CD4-positive, alpha-beta T cell treated with Interleukin-1 beta for 1 hour (primary cell): ENCODE results near the gene SELENOT.
A peak's percentile ranks its signal among the peaks of the same experiment; 100 is the strongest.
"Not testable (repeated sequence)": the region's sequence is repeated elsewhere in the genome, so short reads cannot be mapped to it uniquely, and the experiment has no call there.

Experiments used
- DNase-seq, 2 donors: peaks; one replicate each; pipeline ENCODE4 v3.0.0-alpha.2; 2020 to 2022

Gene SELENOT, protein sequence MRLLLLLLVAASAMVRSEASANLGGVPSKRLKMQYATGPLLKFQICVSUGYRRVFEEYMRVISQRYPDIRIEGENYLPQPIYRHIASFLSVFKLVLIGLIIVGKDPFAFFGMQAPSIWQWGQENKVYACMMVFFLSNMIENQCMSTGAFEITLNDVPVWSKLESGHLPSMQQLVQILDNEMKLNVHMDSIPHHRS

DNA sequence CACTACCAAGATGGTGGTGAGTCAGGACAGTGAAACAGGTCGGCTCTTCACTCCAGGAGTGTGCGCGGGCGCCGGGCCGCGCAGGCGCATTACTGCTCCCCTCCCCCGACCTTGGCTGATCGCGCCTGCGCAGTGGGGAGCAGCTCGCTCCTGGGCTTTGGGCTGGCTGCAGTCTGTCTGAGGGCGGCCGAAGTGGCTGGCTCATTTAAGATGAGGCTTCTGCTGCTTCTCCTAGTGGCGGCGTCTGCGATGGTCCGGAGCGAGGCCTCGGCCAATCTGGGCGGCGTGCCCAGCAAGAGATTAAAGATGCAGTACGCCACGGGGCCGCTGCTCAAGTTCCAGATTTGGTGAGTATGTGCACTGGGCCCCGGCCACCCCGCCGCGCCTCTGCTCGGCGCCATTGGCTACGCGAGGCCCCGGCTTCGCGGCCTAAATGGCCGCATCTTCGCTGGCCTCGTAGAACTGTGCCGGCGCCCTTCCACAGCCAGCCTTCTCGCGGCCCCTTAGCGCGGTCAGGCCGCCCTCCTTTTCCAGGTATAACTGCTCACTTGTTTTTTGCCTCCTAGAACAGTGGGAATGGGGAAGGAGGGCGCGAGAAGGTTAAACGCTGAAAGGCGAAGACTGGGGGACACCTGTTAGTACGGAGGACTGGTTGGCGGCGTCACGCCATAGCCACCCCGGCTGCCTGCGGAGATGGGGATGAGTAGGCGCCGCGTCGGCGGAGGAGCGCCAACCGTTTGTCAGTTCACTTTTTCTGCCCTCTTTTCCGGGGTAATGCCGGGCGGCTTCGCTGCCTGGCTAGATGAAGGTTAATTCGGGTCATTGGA, at the start of gene SELENOT:
Gene SELENOT, plus strand, starts transcription at position 169 of the 827 bp plus-strand sequence. Its CDS starts 42 bp downstream, at position 211.
- peak; percentile 96 for DNase-seq

DNA sequence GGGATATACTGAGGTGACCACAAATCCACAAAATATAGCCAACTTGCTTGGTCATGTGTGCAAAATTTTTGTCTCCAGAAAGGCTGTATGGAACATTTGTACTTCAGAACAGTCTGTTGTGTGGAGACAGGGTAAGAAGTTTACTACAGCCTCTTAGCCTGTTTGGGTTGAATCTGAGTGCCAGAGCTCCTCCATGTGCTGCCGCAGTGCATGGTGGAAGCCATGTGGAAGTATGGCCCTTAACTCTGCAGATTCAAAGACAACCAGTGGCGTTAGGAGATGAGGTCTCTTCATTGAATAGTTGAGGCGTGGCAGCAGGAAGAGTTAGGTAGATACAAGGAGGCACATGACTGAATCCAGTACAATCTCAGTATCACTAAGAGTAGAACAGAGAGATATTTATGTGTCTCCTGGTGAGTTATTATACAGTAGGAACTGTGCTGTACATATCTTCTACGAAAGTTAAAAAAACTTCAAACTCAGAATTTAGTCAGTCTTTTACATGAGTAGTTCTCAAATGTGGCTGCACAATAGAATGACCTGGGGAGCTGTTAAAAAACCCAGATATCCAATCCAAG, 47.2 kb upstream of the SELENOT start:
- DNase-seq, result no peak

DNA sequence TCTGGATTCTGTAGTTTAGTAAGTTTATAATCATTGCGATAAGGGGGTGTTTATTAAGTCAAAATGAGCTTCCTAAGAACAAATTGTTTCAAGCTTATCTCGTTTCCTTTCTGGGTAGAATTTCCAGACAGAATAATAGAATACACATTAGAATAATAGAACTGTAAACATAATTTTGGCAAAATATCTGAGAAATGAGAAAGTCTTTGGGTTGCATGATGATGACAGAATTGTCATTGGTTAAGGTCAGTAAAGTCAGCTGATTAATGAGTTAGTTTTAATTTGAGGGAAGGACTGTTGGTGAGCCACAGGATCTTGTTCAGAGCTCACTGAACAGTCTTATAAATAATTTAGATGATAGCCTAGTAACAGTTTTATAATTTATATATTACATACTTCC, 46.3 kb upstream of the SELENOT start:
- no peak for DNase-seq

DNA sequence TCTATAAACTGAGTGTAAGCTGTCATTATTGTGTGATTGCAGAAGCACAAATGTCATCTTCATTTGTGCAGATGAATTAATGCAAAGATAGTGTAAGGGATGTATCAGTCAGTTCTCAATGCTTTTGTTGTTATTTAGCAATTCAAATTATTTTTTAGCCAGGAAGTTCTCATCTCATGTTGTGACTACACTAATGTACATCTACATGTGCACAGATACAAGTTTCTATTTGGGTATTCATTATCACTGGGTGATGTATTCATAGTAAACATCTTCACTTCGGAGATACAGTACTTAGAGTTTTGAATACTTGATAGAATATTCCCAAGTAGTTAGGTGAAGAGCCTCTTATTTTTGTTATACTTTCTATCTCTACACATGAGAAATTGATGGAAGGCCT, 45.4 kb upstream of the SELENOT start:
- no peak for DNase-seq

DNA sequence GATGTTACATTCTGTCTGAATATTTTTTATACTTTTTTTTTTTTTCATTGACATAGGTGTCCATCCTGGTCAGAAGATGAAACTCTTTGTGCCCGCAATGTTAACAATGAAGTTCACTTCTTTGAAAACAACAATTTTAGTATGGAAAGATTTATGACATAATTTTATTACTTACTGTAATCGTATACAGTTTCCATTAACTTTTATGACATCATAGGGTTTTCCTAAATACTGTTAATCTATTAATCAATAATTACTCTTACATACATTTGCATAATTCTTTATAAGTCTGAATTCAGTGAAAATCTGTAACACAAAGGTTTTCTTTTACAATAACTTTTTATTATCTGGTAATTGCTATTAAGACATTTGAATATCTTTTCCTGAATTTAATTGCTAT, 38.9 kb upstream of the SELENOT start:
- no peak for DNase-seq

DNA sequence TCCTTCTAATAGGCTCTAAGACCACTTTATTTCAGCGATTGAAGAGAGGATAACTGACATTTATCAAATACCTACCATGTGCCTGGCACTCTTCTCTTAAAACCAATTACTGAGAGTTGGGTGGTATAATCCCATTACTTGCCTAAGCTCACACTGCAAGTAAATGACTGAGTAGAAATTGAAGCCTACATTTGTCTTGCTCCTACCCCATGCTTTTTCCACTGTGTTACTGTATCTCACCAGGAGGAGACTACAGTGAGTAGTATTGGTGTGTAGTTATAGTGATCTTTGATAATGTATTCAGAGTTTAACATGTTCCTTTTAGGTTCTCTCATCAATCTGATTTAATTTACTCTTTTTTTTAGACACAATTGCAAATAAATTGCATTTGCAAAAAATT, 35.8 kb upstream of the SELENOT start:
- DNase-seq, result no peak

DNA sequence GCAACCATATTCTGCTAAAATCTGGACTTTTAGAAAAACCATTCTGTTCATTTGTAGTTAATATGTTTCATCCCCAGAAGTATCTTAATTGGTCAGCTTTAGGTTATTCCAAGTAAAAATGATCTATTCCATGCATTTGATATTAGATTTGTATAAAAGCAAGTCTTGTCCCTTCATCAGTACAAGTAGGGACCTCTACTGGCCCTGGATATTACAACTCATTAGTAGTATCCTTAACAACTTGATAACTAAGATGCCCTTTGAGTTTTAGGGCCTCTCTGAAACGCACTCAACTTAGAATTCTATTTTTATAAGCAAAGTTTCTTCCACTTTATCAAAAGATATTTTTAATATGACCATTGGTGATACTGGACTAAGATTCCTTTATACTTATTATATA, 25.3 kb upstream of the SELENOT start:
- no peak for DNase-seq

DNA sequence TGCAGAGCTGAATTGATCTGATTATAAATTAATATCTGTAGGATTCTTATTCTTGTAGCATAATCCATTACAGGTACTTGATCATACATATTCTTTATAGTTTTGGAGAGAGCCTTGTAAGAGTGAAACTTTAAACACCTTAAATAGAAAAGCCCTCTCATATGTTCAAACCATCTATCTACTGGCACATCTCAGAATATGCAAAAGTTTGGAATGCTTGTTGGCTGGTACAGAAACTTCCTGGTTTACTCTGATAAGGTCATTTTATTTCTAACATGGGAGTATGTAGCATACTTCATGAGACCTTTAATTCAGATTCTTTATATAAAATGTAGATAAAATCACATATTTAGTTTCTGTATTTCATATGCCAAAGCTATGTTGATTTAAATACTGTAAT, 21.9 kb upstream of the SELENOT start:
- no peak for DNase-seq

DNA sequence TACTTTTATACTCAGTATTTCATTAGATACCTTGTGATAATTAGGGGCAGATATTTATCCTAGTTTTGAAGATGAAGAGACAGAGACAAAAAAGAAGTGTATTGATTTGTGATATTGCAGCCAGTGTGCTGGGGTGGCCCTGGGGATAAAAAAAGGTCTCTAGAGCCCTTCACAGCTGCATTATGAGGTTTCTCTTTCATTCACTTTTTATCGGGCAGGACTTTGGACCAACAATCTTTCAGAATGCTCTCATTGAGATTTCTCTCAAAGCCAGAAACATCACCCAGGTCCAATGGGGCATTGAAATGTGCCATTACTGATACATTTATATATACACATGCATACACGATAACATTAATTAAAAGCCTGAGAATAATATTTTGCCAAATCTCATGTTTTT, 20.5 kb upstream of the SELENOT start:
- no peak for DNase-seq

DNA sequence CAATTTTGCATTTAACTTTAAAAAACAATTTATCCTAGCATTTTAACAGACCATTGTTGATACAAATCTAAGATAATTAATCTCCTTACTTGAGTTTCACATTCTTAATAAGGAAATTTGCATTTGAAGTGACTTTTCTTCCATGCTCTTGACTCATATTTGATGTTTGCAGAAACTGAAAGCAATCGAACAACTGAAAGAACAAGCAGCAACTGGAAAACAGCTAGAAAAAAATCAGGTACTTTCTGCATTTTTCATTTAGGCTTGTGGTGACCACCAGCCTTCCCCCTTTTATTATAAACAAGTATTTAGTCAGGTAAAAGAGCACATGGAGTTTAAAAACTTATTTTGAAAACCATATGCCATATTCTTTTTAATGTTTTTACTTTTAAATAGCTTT, 20.1 kb upstream of the SELENOT start:
- DNase-seq, result no peak

DNA sequence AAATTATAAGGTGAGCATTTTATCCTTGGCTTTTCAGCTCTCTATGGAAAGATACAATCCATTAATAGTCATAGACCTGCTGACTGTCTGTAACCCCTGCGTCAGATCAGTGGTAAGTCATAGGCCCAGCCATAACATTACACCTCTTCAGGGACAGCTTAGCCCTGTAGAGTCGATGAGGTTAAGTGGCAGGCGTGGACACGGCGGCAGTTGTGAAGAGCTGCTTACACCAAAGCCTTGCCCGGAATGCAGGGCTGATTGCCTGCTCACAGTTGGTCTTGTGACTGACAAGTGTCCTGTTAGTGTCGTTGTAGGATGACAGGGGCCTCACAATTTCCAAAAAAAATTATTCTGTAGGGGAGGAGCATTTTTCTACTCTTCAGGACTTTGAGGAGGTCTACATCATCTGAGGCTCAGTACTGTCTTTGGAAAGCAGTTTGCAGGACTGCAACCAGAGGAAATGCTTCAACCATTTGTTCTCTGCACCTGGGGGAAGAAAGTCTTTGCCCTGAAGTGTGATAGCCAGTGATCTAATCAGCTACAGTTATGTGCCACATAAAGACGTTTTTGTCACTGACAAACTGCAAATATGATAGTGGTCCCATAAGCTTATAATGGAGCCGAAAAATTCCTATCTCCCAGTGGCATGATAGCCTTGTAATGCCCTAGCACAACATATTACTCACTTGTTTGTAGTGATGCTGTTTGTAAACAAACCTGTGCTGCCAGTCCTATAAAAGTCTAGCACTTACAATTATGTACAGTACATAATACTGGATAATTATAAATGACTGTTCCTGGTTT, 14.9 kb upstream of the SELENOT start:
- DNase-seq, result no peak

DNA sequence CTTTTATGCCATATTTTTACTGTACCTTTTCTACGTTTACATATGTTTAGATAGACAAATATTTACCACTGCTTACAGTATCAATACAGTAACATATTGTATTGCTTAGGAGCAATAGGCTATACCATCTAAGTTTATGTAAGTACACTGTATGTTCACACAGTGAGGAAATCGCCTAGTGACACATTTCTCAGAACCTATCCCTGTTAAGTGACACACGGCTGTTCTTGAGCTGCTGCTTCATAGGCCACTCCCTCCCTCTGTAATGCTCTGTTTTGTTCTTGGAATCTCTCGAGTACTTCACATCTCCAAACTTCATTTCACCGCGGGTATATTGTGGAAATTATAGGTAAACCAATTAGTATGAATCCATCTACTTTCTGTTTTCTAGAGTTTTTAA, 13.4 kb upstream of the SELENOT start:
- no peak for DNase-seq

DNA sequence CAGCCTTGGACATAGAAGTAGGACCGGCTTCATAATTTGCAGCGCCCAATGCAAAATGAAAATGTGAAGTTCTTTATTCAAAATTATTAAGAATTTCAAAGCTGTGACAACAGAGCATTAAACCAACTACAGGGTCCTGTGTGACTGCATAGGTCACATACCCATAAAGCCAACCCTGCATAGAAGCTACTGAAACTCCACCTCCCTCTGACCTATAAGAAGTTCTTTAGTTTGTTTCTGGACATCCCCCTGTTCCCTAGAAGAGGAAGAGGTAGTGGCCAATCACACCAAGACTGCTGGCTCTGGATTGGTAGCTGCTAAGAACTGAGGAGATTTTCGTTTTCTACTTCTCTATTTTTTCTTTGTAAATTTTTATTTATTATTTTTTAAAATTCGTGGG, 9.0 kb upstream of the SELENOT start:
- DNase-seq, result no peak

DNA sequence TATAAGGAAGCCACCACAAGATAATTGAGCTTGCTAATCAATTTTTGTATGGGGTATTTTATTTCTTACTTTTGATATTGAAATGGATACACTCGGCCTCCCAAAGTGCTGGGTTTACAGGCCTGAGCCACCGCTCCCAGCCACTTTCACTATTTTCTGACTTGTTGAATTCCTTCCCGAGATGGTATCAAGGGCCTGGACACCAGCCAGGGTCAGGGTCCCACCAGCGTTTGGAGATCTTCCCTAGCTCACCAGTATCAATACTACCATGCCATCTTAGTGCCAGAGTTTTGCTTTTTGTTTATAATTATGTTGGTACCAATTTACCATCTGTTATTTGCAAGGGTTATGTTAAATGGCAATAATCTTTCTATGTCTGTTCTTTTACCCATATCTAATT, 5.5 kb upstream of the SELENOT start:
- no peak for DNase-seq

DNA sequence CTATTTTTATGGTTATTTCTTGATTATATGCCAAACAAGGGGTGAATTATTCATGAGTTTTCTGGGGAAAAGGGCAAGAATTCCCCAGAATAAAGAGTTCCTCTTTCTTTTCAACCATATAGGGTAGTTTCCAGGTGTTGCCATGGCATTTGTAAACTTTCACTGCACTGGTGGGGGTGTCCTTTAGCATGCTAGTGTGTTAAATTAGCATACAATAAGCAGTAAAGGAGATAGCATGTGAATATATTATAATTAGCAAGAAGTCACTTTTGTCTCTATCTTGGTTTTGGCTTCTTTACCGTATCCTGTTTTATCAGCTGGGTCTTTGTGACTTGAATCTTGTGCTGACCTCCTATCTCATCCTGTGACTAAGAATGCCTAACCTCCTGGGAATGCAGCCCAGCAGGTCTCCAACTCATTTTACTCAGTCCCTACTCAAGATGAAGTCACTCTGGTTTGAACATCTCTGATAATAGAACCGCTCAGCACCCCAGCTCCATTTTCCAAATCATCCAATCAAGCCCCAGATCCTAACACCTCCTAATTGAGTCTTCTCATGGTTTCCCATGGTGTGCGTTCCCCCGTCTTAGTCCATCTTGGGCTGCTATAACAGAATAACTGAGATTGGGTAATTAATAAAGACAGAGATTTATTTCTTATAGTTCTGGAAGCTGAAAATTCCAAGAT, 3.4 kb upstream of the SELENOT start:
- peak in 1 of 2 donors; percentile 39 for DNase-seq

DNA sequence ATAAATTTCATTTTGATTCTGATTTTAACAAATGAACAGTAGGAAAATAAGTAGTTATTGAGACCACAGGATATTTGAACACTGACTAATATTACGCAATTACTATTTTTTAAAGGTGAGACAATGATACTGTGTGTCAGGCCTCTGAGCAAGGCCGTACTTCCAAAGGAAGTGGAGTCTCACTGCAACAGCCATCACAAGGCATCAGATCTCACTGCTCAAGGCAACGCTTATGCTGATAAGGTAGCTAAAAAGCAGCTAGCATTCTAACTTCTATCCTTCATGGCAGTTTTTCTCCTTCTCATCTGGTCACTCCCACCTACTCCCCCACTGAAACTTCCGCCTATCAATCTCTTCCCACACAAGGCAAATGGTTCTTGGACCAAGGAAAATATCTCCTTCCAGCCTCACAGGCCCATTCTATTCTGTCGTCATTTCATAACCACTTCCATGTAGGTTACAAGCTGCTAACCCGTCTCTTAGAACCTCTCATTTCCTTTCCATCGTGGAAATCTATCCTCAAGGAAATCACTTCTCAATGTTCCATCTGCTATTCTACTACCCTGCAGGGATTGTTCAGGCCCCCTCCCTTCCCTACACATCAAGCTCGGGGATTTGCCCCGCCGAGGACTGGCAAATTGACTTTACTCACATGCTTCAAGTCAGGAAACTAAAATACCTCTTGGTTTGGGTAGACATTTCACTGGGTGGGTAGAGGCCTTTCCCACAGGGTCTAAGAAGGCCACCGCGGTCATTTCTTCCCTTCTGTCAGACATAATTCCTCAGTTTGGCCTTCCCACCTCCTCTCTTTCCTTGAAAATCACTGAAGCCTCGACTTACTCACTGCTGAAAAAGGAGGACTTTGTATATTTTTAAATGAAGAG, 2.2 kb upstream of the SELENOT start:
- not testable (repeated sequence) for DNase-seq

DNA sequence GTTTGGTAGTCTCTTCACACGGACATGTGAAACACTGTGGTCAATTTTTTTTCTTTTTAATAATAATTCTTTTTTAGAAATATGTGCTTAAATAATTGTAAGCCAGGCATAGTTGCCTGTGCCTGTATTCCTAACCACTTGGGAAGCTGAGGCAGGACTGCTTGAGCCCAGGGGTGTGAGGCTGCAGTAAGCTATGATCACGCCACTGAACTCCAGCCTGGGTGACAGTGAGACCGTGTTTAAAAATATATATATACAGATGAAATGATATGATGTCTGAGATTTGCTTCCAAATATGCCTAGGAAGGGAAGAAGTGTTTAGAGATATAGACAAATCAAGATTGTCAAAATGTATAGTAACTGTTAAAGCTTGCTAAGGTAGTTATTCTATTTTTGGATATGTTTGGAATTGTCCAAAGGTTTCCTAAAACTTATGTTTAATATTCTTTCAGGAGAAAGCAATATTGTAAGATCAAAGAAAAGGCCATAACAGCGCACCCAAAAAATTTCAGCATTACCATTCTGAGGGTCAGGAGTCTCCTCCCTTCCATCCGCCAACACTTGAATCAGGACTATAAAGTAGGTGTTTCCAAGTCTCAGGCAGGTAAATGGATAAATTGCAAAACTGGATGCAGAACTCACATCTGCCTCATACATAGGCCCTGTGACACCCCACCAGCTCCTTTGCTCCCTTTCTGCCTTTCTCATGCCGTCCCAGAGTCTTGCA, 532 bp upstream of the SELENOT start:
- no peak for DNase-seq

DNA sequence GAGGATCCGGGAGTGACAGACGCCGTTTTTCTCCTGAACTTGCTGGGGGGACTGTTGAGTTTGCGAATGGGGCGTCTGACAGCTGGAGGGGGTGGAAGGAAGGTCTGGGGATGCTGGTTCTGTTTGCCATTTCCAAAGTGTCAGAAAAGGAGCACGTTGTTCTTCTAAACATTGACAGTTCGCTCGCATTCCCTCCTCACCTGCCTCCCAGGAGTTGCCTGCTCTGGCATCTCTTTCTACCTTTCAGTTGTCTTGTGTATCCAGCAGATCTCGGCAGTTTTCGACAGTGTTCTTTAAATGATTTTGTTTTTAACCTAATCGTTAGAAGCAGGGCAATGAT, 829 bp downstream of the SELENOT start:
- no peak for DNase-seq

DNA sequence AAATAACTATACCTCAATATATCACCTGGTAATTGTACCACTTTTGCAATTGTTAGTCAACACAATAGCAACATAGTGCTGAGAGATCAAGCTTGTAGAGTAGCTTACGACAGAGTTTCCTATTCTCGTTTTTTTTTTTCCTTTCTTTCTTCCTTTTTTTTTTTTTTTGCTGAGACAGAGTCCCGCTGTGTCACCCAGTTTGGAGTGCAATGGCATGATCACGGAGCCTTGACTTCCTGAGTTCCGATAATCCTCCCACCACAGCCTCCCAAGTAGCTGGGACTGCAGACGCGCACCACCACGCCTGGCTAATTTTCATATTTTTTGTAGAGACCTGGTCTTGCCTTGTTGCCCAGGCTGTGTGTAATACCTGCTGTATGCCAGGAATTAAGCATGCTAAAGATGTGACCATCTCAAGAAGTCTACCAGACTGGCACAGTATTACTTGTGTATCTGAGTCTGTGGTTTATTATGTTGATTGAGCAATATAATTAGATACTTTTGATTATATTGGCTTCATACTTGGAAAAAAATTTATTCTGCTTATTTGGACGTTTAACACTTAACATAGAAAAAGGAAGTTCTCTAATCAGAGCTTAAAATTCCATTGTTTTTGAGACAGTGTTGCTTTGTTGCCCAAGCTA, 3.0 kb downstream of the SELENOT start:
- DNase-seq, result peak in 1 of 2 donors; percentile 15

DNA sequence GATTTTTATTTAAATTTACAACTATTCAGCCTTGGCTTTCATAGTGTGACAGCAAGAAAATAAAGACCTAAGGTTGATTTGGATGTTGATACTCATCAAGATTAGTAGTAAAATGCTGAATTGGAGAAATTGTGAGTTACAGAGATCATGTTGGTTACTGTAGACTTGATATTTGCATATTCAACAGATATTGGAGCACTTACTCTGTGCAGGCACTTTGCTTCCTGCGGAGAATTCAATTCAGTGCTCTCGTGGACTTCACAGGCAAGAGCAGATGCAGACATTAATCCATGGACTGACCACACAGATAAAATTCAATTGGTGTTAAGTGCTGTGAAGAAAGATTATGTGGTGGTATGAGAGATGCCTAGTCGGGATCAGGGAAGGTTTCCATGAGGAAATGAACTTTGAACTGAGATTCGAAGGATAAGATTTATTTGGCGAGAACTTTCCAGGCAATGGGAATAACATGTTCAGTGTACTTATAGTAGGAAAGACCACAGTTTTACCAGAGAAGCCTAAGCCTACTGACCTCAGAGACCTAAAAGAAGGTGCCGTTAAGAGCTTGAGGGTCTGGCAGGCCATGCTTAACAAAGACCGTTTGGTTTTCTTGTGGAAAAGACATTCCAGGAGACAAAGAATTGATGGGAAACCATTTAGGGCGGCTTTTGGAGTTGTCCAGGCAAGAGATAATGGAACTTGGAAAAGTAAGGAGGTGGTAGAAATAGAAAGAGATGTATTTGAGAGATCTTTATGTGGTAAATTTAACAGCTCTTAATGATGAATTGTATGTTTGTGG, 4.3 kb downstream of the SELENOT start:
- no peak for DNase-seq
